ENCODE data around the gene ACYP1.

DNA sequence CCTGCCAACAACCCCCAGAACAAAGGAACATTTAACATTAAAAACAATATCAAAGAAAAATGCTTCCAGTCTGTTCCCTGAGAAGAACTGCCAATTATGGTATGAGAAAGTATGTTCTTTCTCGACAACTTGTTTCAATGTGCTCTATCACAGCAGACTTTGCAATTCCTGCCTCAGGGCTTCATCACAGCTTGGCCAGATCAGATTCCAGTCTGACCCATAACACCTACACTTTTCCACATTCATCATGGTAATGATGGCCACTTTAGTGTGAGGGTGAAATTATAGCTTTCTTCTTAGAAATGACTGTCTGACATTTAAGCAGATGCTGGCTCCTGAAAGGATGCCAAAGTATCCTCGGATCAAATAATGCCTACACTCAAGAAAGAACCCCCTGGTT lies 46.1 kb upstream of the ACYP1 start:
- TF ChIP-seq, protein P1, sequence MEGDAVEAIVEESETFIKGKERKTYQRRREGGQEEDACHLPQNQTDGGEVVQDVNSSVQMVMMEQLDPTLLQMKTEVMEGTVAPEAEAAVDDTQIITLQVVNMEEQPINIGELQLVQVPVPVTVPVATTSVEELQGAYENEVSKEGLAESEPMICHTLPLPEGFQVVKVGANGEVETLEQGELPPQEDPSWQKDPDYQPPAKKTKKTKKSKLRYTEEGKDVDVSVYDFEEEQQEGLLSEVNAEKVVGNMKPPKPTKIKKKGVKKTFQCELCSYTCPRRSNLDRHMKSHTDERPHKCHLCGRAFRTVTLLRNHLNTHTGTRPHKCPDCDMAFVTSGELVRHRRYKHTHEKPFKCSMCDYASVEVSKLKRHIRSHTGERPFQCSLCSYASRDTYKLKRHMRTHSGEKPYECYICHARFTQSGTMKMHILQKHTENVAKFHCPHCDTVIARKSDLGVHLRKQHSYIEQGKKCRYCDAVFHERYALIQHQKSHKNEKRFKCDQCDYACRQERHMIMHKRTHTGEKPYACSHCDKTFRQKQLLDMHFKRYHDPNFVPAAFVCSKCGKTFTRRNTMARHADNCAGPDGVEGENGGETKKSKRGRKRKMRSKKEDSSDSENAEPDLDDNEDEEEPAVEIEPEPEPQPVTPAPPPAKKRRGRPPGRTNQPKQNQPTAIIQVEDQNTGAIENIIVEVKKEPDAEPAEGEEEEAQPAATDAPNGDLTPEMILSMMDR (IDR thresholded peaks at IDR 0.05): no peak
- TF ChIP-seq POLR2A (IDR thresholded peaks at IDR 0.05) (no peak), POLR2AphosphoS5 (IDR thresholded peaks at IDR 0.05) (no peak)
